HepG2 (cell line): Measurements from ENCODE around the gene WDR41.

Source experiments
- BCLAF1 ChIP-seq: fragments of 450-650 bp; IDR thresholded peaks from 2 replicates; pipeline ENCODE4 v1.6.1; 2017; ENCODE audit warnings: mild to moderate bottlenecking
- CTCF ChIP-seq: sonication (generic); formaldehyde crosslinking; IDR thresholded peaks from 2 replicates; pipeline ENCODE4 v1.5.0; 2020; ENCODE audit warnings: mild to moderate bottlenecking, missing genetic modification reagents, moderate library complexity
- GTF2F1 ChIP-seq: fragments of 150-350 bp; IDR thresholded peaks from 2 replicates; pipeline ENCODE4 v1.6.1; 2014; ENCODE audit warnings: low read length
- PBX3 ChIP-seq: sonication (generic); formaldehyde crosslinking; IDR thresholded peaks from 2 replicates; pipeline ENCODE4 v1.8.1; 2023; ENCODE audit warnings: missing genetic modification reagents, inconsistent platforms, borderline replicate concordance
- PHB2 ChIP-seq: fragments of 450-650 bp; IDR thresholded peaks from 2 replicates; pipeline ENCODE4 v1.6.1; 2018; ENCODE audit not compliant: partially characterized antibody
- POLR2A ChIP-seq, 2 experiments: IDR thresholded peaks; 2 replicates each; pipeline ENCODE4 v1.6.1; 2011; ENCODE audit warnings: low read depth in 2 of 2, low read length in 2 of 2, mild to moderate bottlenecking in 1 of 2, moderate library complexity in 1 of 2; ENCODE audit not compliant: insufficient read depth in 1 of 2
- TEAD3 ChIP-seq: optimal IDR thresholded peaks from 2 replicates; pipeline ENCODE3; 2016; ENCODE audit warnings: borderline replicate concordance
- TRIM24 ChIP-seq: sonication (generic); formaldehyde crosslinking; IDR thresholded peaks from 2 replicates; pipeline ENCODE4 v1.8.0; 2022; ENCODE audit warnings: mild to moderate bottlenecking, missing genetic modification reagents
- ZFP36L1 ChIP-seq: sonication (generic); formaldehyde crosslinking; IDR thresholded peaks from 2 replicates; pipeline ENCODE4 v1.8.0; 2022; ENCODE audit warnings: mild to moderate bottlenecking, missing genetic modification reagents, moderate library complexity
- ZNF879 ChIP-seq: sonication (generic); formaldehyde crosslinking; IDR thresholded peaks from 2 replicates; pipeline ENCODE4 v1.8.1; 2023; ENCODE audit warnings: missing genetic modification reagents

- no peak for TF ChIP-seq ZNF879
- no peak for TF ChIP-seq PHB2
- no peak for TF ChIP-seq TEAD3
- no peak for TF ChIP-seq POLR2A (IDR thresholded peaks at IDR 0.05; ENCODE audit: insufficient read depth in 1 of 2, low read depth in 2 of 2, low read length in 2 of 2)
- no peak for TF ChIP-seq GTF2F1
- TF ChIP-seq BCLAF1: no peak
- TF ChIP-seq TRIM24 (CRISPR knock-in tag): no peak
- no peak for TF ChIP-seq ZFP36L1 (CRISPR knock-in tag)
- TF ChIP-seq CTCF (CRISPR knock-in tag): no peak
- TF ChIP-seq PBX3: no peak
Observed at GRCh38 chr5:77463905-77464304, 28.2 kb downstream of the WDR41 start.
